SK-N-SH treated with all-trans-retinoic acid at 6 μM for 48 hours (cell line): ENCODE results near the gene RGS8.

Source experiments
- ARNTL ChIP-seq: fragments of 450-650 bp; formaldehyde crosslinking; IDR thresholded peaks from 2 replicates; pipeline ENCODE4 v1.5.0; 2020; ENCODE audit warnings: low read depth, mild to moderate bottlenecking, moderate library complexity, borderline replicate concordance
- BACH2 ChIP-seq: fragments of 250-450 bp; sonication (Bioruptor Pico); IDR thresholded peaks from 2 replicates; pipeline ENCODE4 v1.9.0; 2021; ENCODE audit warnings: mild to moderate bottlenecking, borderline replicate concordance
- CSDC2 ChIP-seq: fragments of 250-450 bp; sonication (Bioruptor Pico); IDR thresholded peaks from 2 replicates; pipeline ENCODE4 v1.5.0; 2020; ENCODE audit warnings: mild to moderate bottlenecking, moderate library complexity
- GLIS3 ChIP-seq: fragments of 250-450 bp; sonication (Bioruptor Pico); IDR thresholded peaks from 2 replicates; pipeline ENCODE4 v1.5.0; 2020; ENCODE audit warnings: mild to moderate bottlenecking, moderate library complexity
- PATZ1 ChIP-seq: fragments of 250-450 bp; sonication (Bioruptor Pico); IDR thresholded peaks from 2 replicates; pipeline ENCODE4 v1.8.0; 2020; ENCODE audit warnings: mild to moderate bottlenecking, moderate library complexity, borderline replicate concordance
- PPARA ChIP-seq: fragments of 250-450 bp; sonication (Bioruptor Pico); IDR thresholded peaks from 2 replicates; pipeline ENCODE4 v1.5.0; 2020; ENCODE audit warnings: mild to moderate bottlenecking, borderline replicate concordance
- RARB ChIP-seq: fragments of 250-450 bp; sonication (Bioruptor Pico); IDR thresholded peaks from 2 replicates; pipeline ENCODE4 v1.8.0; 2021; ENCODE audit warnings: mild to moderate bottlenecking, moderate library complexity
- SNAI2 ChIP-seq: fragments of 250-450 bp; sonication (Bioruptor Pico); IDR thresholded peaks from 2 replicates; pipeline ENCODE4 v1.5.0; 2020; ENCODE audit warnings: mild to moderate bottlenecking, moderate library complexity
- TCF4 ChIP-seq: fragments of 250-450 bp; sonication (Bioruptor Pico); IDR thresholded peaks from 2 replicates; pipeline ENCODE4 v1.8.0; 2021; ENCODE audit warnings: mild to moderate bottlenecking, moderate library complexity, borderline replicate concordance
- ZC3H10 ChIP-seq: fragments of 250-450 bp; sonication (Bioruptor Pico); IDR thresholded peaks from 2 replicates; pipeline ENCODE4 v1.5.1; 2021; ENCODE audit warnings: mild to moderate bottlenecking, moderate library complexity
- ZFP3 ChIP-seq: fragments of 250-450 bp; sonication (Bioruptor Pico); IDR thresholded peaks from 2 replicates; pipeline ENCODE4 v1.5.0; 2020; ENCODE audit warnings: mild to moderate bottlenecking, moderate library complexity
- ZNF565 ChIP-seq: fragments of 450-650 bp; formaldehyde crosslinking; conservative IDR thresholded peaks from 2 replicates; pipeline ENCODE4 v1.5.0; 2020; ENCODE audit warnings: low read depth, mild to moderate bottlenecking, moderate library complexity
- ZNF70 ChIP-seq: fragments of 450-650 bp; formaldehyde crosslinking; IDR thresholded peaks from 2 replicates; pipeline ENCODE4 v1.5.0; 2020; ENCODE audit warnings: mild to moderate bottlenecking, moderate library complexity

DNA sequence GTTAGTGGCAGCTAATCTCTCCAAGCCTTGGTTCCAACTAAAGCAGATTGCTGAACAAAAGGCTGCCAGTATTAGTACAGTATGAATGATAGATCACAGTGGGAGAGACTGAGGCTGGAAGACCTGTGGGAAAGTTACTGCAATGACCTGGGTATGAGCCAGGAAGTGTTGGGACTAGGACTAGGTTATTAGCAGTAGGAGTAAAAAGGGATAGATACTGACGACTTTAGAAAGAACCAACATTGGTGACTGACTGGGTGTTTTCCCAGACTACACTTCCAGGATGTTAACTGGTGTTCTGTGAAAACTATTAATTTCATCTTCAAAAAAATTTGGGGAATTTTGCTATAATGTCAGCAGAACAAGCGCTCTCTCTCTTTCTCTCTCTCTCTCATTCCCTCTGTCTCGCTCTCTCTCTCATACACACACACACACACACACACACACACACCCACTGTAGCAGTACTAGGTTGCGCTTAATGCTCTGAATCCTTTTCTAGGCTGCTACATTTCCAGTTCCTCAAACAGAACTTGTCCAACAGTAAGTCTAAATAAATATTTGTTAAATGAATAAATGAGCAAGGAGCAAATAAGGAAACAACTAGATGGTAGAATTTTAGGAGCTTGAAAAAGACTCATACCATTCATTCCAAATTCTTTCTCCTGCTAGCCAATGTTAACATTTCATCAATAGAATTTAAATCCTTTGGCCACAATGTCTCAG, 47.6 kb upstream of the RGS8 start:
- no peak for TF ChIP-seq ZFP3 (CRISPR knock-in tag)
- TF ChIP-seq TCF4 (CRISPR knock-in tag): no peak
- no peak for TF ChIP-seq ZNF565 (CRISPR knock-in tag)
- TF ChIP-seq ARNTL: no peak
- no peak for TF ChIP-seq ZC3H10 (CRISPR knock-in tag)
- no peak for TF ChIP-seq PATZ1 (CRISPR knock-in tag)
- TF ChIP-seq GLIS3: no peak
- no peak for TF ChIP-seq SNAI2 (CRISPR knock-in tag)
- TF ChIP-seq PPARA (CRISPR knock-in tag): no peak
- no peak for TF ChIP-seq CSDC2 (CRISPR knock-in tag)
- TF ChIP-seq BACH2 (CRISPR knock-in tag): no peak
- no peak for TF ChIP-seq ZNF70 (CRISPR knock-in tag)
- no peak for TF ChIP-seq RARB (CRISPR knock-in tag)
